Glomerular endothelial cell (primary cell): Measurements from ENCODE around the gene ZBTB16. TPM values are rescaled to one million over a fixed set of nuclear protein-coding genes. Genes with fewer than 3 reads are reported as not detected.
"Not testable (repeated sequence)": the region's sequence is repeated elsewhere in the genome, so short reads cannot be mapped to it uniquely, and the experiment has no call there.

Experiments
- DNase-seq: peaks from one replicate; pipeline ENCODE4 v3.0.0-alpha.2; 2011; ENCODE audit warnings: low read depth, low spot score; ENCODE audit errors: extremely low read depth
- total RNA-seq: library from RNA; depleted of rRNA; stranded (reverse); fragments of >200 nt; gene quantifications from 2 replicates; pipeline ENCODE4 v1.2.3, GENCODE V29; 2015

ZBTB16 gene
- total RNA-seq, 1 donor from 2014 or later, result 6.9 TPM

DNA sequence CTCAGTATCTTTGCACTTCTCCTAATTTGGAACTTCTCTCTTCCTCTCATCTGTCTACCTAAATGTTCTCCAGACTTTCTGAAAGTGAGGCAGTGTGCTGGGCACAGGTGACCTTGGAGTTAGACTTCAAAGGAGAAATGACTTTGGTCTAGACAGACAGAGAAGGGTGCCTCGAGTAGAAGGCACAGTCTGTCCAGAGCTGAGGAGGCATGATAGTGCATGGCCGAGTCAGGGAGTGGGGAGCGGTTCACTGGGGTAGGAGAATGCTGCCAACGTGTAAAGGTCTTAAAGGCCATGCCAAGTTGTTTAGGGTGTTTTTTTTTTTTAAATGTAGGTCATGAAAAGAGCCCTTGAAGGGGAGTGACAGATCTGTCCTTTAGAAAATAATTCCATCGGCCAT lies 17.3 kb upstream of the ZBTB16 start:
- DNase-seq, result no peak

DNA sequence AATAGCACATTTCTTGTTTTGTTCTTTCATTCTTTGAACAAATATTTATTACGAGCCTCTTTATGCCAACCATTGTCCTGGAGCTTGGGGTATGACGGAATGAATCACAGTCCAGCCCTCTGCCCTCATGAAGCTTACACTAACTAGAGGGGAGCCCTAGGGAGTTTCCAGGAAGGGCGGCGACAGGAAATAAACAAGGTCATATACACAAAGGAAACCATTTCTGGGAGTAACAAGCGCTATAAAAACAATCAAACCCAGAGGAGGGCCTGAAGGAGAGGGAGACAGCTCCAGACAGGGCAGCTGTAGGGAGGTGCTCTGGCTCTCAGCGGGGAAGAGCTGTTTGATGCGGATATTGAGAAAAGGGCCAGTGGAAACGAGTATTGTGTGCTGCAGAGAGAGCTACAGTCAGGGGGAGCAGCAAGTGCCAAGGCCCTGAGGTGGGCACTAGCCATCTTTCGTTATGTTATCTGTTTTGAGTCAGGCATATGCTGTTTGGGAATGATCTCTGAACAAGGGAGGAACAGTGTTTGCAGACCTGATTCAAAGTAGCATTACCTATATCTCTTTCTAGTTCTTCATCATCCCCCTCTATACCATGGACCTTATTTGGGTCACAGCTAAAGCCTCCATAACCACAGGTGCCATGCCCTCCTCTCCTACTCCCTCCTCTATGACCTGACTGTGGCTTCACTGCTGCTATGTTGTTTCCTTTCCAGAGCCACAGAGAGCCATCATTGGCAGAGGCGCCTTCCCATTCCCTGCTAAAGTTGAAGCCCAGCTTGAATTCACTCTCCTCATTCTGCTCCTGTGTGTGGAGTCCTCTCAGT lies 15.3 kb upstream of the ZBTB16 start:
- peak; percentile 71 for DNase-seq

DNA sequence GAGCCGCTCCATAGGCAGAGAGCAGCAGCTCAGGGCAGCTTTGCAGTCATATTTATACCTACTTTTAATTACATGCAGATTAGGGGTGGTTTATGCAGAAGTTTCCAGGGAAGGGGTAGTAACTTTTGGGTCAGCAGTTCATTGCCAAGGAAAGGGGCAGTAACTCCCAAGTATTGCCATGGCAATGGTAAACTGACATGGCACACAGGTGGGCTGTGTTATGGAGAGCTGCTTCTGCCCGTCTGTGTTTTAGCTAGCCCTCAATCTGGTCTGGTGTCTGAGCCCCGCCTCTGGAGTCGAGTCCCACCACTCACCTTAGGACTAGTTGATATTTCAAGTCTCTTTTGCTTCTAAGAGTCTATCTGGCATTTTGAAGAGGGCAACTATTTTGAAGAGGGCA lies 12.2 kb upstream of the ZBTB16 start:
- no peak for DNase-seq

- DNase-seq, result no peak
Measured at GRCh38 chr11:114049050-114049449, 10.5 kb upstream of the ZBTB16 start.

- not testable (repeated sequence) for DNase-seq
Measured at GRCh38 chr11:114049766-114050165, 9.7 kb upstream of the ZBTB16 start.

DNA sequence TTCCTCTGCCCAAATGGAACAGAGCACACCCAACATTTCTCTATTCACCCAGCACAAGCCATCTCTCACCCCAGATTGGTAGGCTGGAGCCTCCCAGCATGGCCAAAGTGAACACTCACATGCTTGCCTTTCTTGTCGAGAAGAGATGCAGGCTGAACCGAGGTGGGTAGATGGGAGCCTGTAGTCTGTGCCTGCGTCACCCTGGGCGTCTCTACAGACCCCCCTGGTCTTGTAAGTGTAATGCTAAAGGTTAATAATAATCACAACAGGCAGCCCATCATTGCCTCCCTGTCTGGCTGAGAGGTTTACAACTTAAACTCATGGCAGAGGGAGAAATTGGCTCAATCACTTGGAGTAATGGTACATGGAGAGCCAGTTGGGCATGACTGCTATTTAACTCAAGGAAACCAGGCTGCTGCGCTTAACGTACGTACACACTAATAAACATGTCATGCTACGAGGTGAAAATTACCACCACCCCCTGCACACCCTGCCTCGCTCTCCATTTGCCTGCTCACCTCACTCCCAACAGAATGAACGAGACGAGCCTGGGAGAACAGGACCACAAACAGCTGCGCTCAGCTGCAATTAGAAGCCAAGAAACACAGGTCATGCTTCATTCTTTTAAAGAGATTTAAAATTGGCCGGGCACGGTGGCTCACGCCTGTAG lies 9.1 kb upstream of the ZBTB16 start:
- DNase-seq, result no peak

DNA sequence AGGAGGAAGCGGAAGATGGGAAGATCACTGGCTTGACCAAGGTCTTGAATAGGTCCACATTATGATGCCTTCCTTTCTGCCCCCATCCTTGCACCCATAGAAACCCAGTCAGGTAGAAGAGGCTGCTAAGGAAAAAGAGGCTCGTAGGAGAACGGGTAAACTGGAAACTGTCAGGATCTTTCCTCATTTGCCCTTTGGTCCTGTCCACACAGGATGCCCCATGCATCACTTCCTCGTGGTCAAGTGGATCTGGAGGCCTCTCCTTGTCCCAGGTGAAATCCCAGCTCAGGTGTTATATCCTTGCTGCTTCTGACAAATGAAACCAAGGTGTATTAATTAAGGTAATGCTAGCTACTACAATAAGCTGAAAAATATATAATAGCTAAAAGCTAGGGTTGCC lies 8.0 kb upstream of the ZBTB16 start:
- DNase-seq, result no peak

DNA sequence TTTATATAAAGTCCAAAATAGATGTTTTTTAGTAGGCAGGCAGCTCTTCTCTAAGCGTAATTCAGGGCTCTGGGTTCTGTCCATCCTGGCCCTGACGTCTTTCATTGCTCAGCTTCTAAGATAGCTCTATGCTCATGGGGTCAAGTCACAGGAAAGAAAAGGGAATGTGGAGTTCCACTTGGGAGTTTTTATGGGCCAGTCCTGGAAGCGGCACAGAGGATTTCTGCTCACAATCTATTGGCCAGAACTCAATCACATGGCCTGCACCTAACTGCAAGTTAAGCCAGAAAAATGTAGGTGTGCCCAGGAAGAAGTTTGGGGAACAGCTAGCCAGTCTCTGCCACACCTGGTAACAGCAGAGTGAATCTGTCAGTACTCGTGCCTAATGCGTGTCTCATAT lies 7.4 kb upstream of the ZBTB16 start:
- DNase-seq, result no peak

DNA sequence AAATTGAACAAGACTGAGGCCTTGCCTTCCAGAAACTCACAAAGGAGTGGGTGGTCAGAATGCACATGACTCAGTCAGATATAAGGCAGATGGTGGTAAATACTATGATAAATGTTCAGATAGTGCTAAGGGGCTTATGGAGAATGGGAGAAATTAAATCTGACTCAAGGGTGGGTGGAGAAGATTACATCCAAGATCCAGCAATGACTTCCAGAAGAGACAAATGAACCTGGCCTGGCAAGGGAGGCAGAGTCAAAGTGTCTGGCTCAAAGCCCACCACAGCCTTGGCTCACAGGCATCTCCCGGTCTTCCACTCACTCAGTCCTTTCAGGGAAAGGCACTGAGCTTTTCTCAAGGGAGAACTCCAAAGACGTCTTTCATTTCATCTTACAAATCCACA lies 6.1 kb upstream of the ZBTB16 start:
- no peak for DNase-seq

GRCh38 chr11:114054806-114055205 lies 4.7 kb upstream of the ZBTB16 start:
- DNase-seq, result no peak

DNA sequence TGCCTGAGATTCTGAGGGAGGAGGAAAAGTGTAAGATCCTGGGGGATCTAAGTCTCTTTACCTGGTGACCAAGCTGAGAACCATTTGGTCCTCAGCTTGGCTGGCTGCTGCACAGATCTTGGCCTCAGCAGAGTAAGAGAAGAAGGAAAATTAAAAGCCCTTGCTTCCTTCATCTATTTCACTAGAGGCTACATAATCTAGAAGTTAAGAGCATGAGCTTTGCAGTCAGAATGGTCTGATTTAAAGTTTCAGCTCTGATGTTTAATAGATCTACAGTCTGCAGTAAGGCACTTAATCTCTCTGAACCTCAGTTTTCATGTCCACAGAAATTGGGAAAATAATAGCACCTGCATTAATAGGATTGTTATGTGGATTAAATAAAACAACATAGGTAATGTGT lies 3.1 kb upstream of the ZBTB16 start:
- DNase-seq, result no peak

- DNase-seq, result no peak
Measured at GRCh38 chr11:114057147-114057546, 2.4 kb upstream of the ZBTB16 start.

DNA sequence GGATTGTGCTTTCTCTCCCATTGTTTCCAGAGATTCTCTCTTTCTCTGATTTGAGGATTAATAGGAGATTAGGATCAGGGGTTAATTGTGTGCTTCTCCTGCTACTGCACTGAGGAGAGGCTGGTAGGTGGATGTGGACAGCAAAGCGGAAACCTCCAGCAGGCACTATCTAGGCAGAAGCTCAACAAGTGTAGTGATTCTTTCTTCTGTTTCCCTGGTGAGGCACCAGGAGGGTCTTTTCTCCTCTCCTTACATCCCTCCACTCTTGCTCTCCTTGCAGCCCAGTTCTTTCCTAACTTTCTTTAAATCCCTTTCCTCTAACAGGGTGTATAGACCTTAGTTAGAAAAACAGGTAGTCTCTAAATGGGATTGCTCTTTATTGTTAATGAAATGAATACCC lies 1.9 kb upstream of the ZBTB16 start:
- no peak for DNase-seq

DNA sequence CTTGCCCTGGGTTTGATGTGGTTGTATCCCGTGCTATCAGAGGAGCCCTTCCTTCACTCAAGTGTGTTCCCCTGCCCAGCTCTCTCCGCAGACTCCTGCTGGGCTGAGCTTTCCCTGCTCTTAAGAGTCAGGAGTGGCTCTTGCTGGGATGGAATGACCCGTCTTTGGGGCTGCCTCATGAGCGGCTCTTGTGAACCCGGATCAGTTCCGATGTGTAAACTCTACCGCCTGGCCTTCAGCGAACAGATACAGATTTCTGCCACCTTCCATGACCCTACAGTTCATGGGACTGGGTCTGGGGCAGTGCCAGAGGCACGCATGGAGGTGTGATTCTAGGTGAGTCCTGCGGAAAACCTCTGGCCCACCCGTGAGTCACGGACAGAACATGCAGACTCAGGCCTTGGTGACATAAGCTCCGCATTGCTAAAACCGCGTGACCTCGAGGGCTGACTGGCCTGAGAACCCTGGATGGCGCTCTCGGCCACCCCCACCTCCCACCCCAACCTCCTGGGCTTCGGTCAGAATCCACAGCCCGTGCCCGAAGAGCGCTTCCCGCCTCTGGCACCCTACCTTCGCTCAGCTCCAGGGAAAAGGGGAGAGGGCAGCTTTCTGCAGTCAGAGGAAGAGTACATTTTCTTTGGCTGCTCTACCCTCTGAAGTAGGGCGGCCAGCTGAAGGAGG lies 1.3 kb upstream of the ZBTB16 start:
- DNase-seq, result no peak

DNA sequence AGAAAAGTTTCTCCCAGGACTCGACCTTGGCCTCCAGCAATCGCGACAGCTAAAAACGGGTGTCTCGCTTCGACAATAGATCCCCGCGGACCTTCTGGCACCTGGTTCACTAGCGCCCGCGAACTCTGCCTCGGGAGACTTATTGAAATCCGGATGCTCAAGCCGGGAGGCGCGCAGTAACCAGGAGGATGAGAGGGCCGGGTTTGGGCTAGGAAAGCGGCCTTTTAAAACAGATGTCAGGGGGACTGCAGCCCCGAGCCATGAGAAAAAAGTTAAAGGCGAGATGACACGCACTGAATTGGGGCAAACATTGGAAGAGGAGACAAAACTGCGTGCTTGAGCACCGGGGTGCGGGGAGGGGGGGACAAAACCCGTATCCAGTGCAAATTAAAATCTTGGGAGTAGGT lies 637 bp upstream of the ZBTB16 start:
- DNase-seq, result no peak

GRCh38 chr11:114059984-114060391 lies 477 bp downstream of the ZBTB16 start:
- DNase-seq, result no peak

GRCh38 chr11:114060392-114061047 lies 1.0 kb downstream of the ZBTB16 start:
- no peak for DNase-seq

- no peak for DNase-seq
Measured at GRCh38 chr11:114061048-114061680, 1.7 kb downstream of the ZBTB16 start.

- no peak for DNase-seq
Measured at GRCh38 chr11:114061681-114062049, 2.2 kb downstream of the ZBTB16 start.

- no peak for DNase-seq
Measured at GRCh38 chr11:114062272-114062671, 2.8 kb downstream of the ZBTB16 start.
